ENCODE measurements around the gene ELL3.

ELL3 gene

DNA sequence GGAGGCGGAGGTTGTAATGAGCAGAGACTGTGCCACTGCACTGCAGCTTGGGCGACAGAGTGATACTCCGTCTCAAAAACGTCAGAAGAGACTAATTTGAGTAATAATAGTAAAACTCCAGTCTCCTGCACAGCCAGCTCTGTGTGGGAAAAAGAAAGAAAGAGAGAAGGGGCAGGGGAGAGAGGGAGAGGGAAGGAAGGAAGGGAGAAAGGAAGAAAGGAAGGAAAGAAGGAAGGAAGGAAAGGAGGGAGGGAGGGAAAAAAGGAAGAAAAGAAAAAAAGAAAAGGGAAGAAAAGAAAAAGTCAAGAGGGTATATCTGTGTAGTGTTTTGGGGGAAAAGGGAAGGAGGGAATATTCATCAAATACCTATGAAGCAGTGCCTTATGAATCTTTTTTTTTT is 53.6 kb downstream of the ELL3 start:
- TF ChIP-seq TAF1 (IDR thresholded peaks at IDR 0.05; ENCODE audit: low read depth) (no peak), RAD21 (IDR thresholded peaks at IDR 0.05; ENCODE audit: low read depth) (no peak), FOXM1 (IDR thresholded peaks at IDR 0.05; ENCODE audit: borderline replicate concordance, low read depth) (no peak), ZBTB7A (IDR thresholded peaks at IDR 0.05; ENCODE audit: low read depth) (no peak), EP300 (IDR thresholded peaks at IDR 0.05; ENCODE audit: borderline replicate concordance) (no peak), CREB1 (IDR thresholded peaks at IDR 0.05; ENCODE audit: low read depth) (no peak), TEAD4 (IDR thresholded peaks at IDR 0.05) (no peak), EGR1 (IDR thresholded peaks at IDR 0.05) (no peak), CEBPB (IDR thresholded peaks at IDR 0.05) (no peak), YY1 (IDR thresholded peaks at IDR 0.05; ENCODE audit: low read depth) (no peak)
- TF ChIP-seq, protein P1, sequence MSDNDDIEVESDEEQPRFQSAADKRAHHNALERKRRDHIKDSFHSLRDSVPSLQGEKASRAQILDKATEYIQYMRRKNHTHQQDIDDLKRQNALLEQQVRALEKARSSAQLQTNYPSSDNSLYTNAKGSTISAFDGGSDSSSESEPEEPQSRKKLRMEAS (IDR thresholded peaks at IDR 0.05): no peak
- TF ChIP-seq, protein P2, sequence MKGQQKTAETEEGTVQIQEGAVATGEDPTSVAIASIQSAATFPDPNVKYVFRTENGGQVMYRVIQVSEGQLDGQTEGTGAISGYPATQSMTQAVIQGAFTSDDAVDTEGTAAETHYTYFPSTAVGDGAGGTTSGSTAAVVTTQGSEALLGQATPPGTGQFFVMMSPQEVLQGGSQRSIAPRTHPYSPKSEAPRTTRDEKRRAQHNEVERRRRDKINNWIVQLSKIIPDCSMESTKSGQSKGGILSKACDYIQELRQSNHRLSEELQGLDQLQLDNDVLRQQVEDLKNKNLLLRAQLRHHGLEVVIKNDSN (IDR thresholded peaks at IDR 0.05): no peak
- TF ChIP-seq, protein P3, sequence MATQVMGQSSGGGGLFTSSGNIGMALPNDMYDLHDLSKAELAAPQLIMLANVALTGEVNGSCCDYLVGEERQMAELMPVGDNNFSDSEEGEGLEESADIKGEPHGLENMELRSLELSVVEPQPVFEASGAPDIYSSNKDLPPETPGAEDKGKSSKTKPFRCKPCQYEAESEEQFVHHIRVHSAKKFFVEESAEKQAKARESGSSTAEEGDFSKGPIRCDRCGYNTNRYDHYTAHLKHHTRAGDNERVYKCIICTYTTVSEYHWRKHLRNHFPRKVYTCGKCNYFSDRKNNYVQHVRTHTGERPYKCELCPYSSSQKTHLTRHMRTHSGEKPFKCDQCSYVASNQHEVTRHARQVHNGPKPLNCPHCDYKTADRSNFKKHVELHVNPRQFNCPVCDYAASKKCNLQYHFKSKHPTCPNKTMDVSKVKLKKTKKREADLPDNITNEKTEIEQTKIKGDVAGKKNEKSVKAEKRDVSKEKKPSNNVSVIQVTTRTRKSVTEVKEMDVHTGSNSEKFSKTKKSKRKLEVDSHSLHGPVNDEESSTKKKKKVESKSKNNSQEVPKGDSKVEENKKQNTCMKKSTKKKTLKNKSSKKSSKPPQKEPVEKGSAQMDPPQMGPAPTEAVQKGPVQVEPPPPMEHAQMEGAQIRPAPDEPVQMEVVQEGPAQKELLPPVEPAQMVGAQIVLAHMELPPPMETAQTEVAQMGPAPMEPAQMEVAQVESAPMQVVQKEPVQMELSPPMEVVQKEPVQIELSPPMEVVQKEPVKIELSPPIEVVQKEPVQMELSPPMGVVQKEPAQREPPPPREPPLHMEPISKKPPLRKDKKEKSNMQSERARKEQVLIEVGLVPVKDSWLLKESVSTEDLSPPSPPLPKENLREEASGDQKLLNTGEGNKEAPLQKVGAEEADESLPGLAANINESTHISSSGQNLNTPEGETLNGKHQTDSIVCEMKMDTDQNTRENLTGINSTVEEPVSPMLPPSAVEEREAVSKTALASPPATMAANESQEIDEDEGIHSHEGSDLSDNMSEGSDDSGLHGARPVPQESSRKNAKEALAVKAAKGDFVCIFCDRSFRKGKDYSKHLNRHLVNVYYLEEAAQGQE (IDR thresholded peaks at IDR 0.05; ENCODE audit: low read depth): no peak
